Measurements from ENCODE around the gene ARHGAP15.

GRCh38 chr2:143259368-143259958 is 130.2 kb downstream of the ARHGAP15 start:
- TF ChIP-seq POLR2A (IDR thresholded peaks at IDR 0.05): no peak
- TF ChIP-seq CTCF (IDR thresholded peaks at IDR 0.05): peak; percentile 63 to 68 (median 66)
- TF ChIP-seq POLR2AphosphoS5 (IDR thresholded peaks at IDR 0.05): no peak

All from transverse colon (tissue), 4 donors.